H1 (cell line): ENCODE measurements around the gene RRP7A. TPM values are rescaled to one million over a fixed set of nuclear protein-coding genes. Genes with fewer than 3 reads are reported as not detected.

Experiments used
- BCL11A ChIP-seq, 2 experiments: IDR thresholded peaks; one replicate each; pipeline ENCODE4 v1.6.1; 2011; ENCODE audit warnings: low read depth in 2 of 2, low read length in 2 of 2, mild to moderate bottlenecking in 2 of 2
- CHD1 ChIP-seq: IDR thresholded peaks from 2 replicates; pipeline ENCODE4 v1.6.1; 2012; ENCODE audit warnings: low read depth, low read length, improper control_type of control experiment
- CTBP2 ChIP-seq: IDR thresholded peaks from 2 replicates; pipeline ENCODE4 v1.7.0; 2011; ENCODE audit warnings: borderline replicate concordance, mild to moderate bottlenecking, moderate library complexity, mixed read lengths, low read length; ENCODE audit not compliant: insufficient read depth, insufficient read length
- HDAC2 ChIP-seq, 2 experiments: fragments of 300-600 bp in 1 of 2; sonication (generic) in 1 of 2; IDR thresholded peaks; 2 replicates each; pipeline ENCODE4 v1.6.1; 2011 to 2012; ENCODE audit warnings: low read depth in 2 of 2, low read length in 2 of 2, mild to moderate bottlenecking in 2 of 2, moderate library complexity in 2 of 2, borderline replicate concordance in 1 of 2, inconsistent platforms in 1 of 2
- HDAC6 ChIP-seq: IDR thresholded peaks from one replicate; pipeline ENCODE4 v1.7.1; 2012; ENCODE audit warnings: low read depth, mild to moderate bottlenecking, inconsistent platforms, low read length, moderate library complexity
- POLR2AphosphoS5 ChIP-seq: IDR thresholded peaks from 2 replicates; pipeline ENCODE4 v1.6.1; 2011; ENCODE audit warnings: low read depth, low read length
- SIRT6 ChIP-seq: IDR thresholded peaks from one replicate; pipeline ENCODE4 v1.7.1; 2012; ENCODE audit warnings: low read length, inconsistent platforms
- SP2 ChIP-seq: IDR thresholded peaks from 2 replicates; pipeline ENCODE4 v1.6.1; 2012; ENCODE audit warnings: mild to moderate bottlenecking, low read length, inconsistent platforms
- TAF7 ChIP-seq: optimal IDR thresholded peaks from 2 replicates; pipeline ENCODE3; 2011; ENCODE audit warnings: low read depth, mild to moderate bottlenecking, inconsistent platforms, low read length, moderate library complexity, borderline replicate concordance
- TEAD4 ChIP-seq: IDR thresholded peaks from 2 replicates; pipeline ENCODE4 v1.6.1; 2012; ENCODE audit warnings: low read depth, low read length, inconsistent platforms, mixed read lengths
- ZNF274 ChIP-seq: IDR thresholded peaks from 2 replicates; pipeline ENCODE4 v1.7.0; 2012; ENCODE audit warnings: low read length, borderline replicate concordance; ENCODE audit errors: extremely low read depth
- polyA plus RNA-seq, 7 experiments: library from polyadenylated mRNA; depleted of rRNA in 3 of 7; stranded (reverse) in 5 of 7; unstranded in 2 of 7; fragments of >200 nt in 5 of 7; fragments of 200-250 nt in 2 of 7; gene quantifications; 1 replicate in 5 of 7; 2 replicates in 1 of 7; 4 replicates in 1 of 7; pipeline versions ENCODE4 v1.2.1 to v1.2.3, GENCODE V29; 2011 to 2013; ENCODE audit warnings: missing spikeins in 2 of 7, mixed read lengths in 2 of 7
- total RNA-seq: library from RNA; stranded (reverse); fragmentation: NEBNext Ultra II Directional; extraction: Animal tissue kit (Norgen Biotek cat#: 25700); gene quantifications from 2 replicates; pipeline ENCODE4 v1.2.1, GENCODE V29; 2021
- TF ChIP-seq, protein P1 (sequence below): IDR thresholded peaks from 2 replicates; pipeline ENCODE4 v1.6.1; 2012; ENCODE audit warnings: inconsistent platforms
- TF ChIP-seq, protein P2 (sequence below): IDR thresholded peaks from 2 replicates; pipeline ENCODE4 v1.6.1; 2011; ENCODE audit warnings: low read length, improper control_type of control experiment
- TF ChIP-seq, protein P3 (sequence below), 3 experiments: IDR thresholded peaks; 1 replicate in 2 of 3; 2 replicates in 1 of 3; pipeline versions ENCODE4 v1.5.1 to v1.6.1; 2011; ENCODE audit warnings: low read length in 3 of 3, mild to moderate bottlenecking in 3 of 3, inconsistent platforms in 2 of 3, low read depth in 1 of 3, moderate library complexity in 1 of 3; ENCODE audit not compliant: insufficient read depth in 1 of 3; ENCODE audit errors: control extremely low read depth in 1 of 3

RRP7A gene
- total and polyA plus RNA-seq, 2 of the 8 experiments (the other 6 are each of a cell fraction or from before 2014, with no cell fraction given): 18.4 to 49.0 TPM

GRCh38 chr22:42549331-42550060, 29.9 kb upstream of the RRP7A start (continued):
- no peak for TF ChIP-seq BCL11A (IDR thresholded peaks at IDR 0.05; ENCODE audit: low read depth in 2 of 2, low read length in 2 of 2)
- no peak for TF ChIP-seq ZNF274
- TF ChIP-seq POLR2AphosphoS5: no peak
- TF ChIP-seq, protein P1, sequence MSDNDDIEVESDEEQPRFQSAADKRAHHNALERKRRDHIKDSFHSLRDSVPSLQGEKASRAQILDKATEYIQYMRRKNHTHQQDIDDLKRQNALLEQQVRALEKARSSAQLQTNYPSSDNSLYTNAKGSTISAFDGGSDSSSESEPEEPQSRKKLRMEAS: 0 out of 2 replicates have a peak, but pooled peaks have one; percentile 30
- TF ChIP-seq, protein P2, sequence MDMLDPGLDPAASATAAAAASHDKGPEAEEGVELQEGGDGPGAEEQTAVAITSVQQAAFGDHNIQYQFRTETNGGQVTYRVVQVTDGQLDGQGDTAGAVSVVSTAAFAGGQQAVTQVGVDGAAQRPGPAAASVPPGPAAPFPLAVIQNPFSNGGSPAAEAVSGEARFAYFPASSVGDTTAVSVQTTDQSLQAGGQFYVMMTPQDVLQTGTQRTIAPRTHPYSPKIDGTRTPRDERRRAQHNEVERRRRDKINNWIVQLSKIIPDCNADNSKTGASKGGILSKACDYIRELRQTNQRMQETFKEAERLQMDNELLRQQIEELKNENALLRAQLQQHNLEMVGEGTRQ: no peak
- TF ChIP-seq HDAC2 (IDR thresholded peaks at IDR 0.05; ENCODE audit: borderline replicate concordance in 1 of 2, low read depth in 2 of 2, low read length in 2 of 2): no peak
- no peak for TF ChIP-seq CTBP2
- no peak for TF ChIP-seq SP2
- TF ChIP-seq SIRT6: no peak
- TF ChIP-seq TAF7: no peak
- TF ChIP-seq, protein P3, sequence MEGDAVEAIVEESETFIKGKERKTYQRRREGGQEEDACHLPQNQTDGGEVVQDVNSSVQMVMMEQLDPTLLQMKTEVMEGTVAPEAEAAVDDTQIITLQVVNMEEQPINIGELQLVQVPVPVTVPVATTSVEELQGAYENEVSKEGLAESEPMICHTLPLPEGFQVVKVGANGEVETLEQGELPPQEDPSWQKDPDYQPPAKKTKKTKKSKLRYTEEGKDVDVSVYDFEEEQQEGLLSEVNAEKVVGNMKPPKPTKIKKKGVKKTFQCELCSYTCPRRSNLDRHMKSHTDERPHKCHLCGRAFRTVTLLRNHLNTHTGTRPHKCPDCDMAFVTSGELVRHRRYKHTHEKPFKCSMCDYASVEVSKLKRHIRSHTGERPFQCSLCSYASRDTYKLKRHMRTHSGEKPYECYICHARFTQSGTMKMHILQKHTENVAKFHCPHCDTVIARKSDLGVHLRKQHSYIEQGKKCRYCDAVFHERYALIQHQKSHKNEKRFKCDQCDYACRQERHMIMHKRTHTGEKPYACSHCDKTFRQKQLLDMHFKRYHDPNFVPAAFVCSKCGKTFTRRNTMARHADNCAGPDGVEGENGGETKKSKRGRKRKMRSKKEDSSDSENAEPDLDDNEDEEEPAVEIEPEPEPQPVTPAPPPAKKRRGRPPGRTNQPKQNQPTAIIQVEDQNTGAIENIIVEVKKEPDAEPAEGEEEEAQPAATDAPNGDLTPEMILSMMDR (IDR thresholded peaks at IDR 0.05; ENCODE audit: control extremely low read depth in 1 of 3, insufficient read depth in 1 of 3, low read depth in 1 of 3, low read length in 3 of 3): peak in 1 of 3 experiments; percentile 14; a peak in 1 of 4 replicates
- no peak for TF ChIP-seq CHD1
- TF ChIP-seq TEAD4: no peak
- no peak for TF ChIP-seq HDAC6
